Esophagus muscularis mucosa (tissue), 4 donors: ENCODE data around the gene CLEC16A.

Experiments
- CTCF ChIP-seq, 3 experiments: fragments of 200-600 bp in 2 of 3; fragments of 450-650 bp in 1 of 3; sonication (generic) in 2 of 3; IDR thresholded peaks; one replicate each; pipeline ENCODE4 v1.5.1; 2017 to 2019; ENCODE audit warnings: antibody characterized with exemption in 3 of 3, mild to moderate bottlenecking in 2 of 3, moderate library complexity in 1 of 3
- EP300 ChIP-seq: sonication (generic); formaldehyde crosslinking; IDR thresholded peaks from one replicate; pipeline ENCODE4 v1.6.1; 2017; ENCODE audit warnings: antibody characterized with exemption
- POLR2A ChIP-seq: fragments of 450-650 bp; IDR thresholded peaks from one replicate; pipeline ENCODE4 v1.6.1; 2017; ENCODE audit warnings: antibody characterized with exemption, moderate library complexity, mild to moderate bottlenecking, low read depth
- POLR2AphosphoS5 ChIP-seq, 2 donors: sonication (generic); formaldehyde crosslinking; IDR thresholded peaks; one replicate each; pipeline ENCODE4 v1.6.1; 2017; ENCODE audit warnings: antibody characterized with exemption in 2 of 2

GRCh38 chr16:11193494-11193893 lies 249.1 kb downstream of the CLEC16A start:
- TF ChIP-seq CTCF (IDR thresholded peaks at IDR 0.05) = no peak
- no peak for TF ChIP-seq POLR2A
- no peak for TF ChIP-seq POLR2AphosphoS5 (IDR thresholded peaks at IDR 0.05)
- no peak for TF ChIP-seq EP300
